Gastrocnemius medialis (tissue), 4 donors: Measurements from ENCODE around the gene MEIG1.

Experiments used
- POLR2A ChIP-seq, 2 donors: fragments of 450-650 bp; IDR thresholded peaks; one replicate each; pipeline ENCODE4 v1.6.1; 2017; ENCODE audit warnings: antibody characterized with exemption in 2 of 2, mild to moderate bottlenecking in 2 of 2, moderate library complexity in 2 of 2
- TF ChIP-seq, protein P1 (sequence below), 5 experiments: fragments of 450-650 bp in 3 of 5; fragments of 200-600 bp in 2 of 5; sonication (generic) in 2 of 5; IDR thresholded peaks in 4 of 5; conservative IDR thresholded peaks in 1 of 5; 1 replicate in 4 of 5; 2 replicates in 1 of 5; pipeline ENCODE4 v1.5.1; 2016 to 2019; ENCODE audit warnings: antibody characterized with exemption in 5 of 5, mild to moderate bottlenecking in 3 of 5, moderate library complexity in 3 of 5

DNA sequence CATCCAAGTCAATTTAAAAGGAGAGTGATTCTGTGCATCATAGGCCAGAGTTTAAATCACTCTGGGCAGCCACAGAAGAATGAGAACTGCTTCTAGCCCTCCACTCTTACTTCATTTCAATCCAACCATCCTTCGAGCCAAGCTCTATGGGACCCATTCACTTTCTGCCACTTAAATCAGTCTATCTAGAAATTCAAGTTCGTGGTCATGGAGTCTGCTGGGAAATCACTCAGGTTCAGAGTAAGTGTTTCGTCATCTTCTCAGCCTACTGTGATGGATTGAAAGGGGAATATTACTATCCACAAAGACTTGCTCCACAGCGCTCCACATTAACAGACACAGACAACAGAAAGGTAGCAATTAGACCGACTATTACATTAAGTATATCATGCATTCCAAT is 9.9 kb upstream of the MEIG1 start:
- TF ChIP-seq, protein P1, sequence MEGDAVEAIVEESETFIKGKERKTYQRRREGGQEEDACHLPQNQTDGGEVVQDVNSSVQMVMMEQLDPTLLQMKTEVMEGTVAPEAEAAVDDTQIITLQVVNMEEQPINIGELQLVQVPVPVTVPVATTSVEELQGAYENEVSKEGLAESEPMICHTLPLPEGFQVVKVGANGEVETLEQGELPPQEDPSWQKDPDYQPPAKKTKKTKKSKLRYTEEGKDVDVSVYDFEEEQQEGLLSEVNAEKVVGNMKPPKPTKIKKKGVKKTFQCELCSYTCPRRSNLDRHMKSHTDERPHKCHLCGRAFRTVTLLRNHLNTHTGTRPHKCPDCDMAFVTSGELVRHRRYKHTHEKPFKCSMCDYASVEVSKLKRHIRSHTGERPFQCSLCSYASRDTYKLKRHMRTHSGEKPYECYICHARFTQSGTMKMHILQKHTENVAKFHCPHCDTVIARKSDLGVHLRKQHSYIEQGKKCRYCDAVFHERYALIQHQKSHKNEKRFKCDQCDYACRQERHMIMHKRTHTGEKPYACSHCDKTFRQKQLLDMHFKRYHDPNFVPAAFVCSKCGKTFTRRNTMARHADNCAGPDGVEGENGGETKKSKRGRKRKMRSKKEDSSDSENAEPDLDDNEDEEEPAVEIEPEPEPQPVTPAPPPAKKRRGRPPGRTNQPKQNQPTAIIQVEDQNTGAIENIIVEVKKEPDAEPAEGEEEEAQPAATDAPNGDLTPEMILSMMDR (IDR thresholded peaks at IDR 0.05 in 4 of 5, conservative IDR thresholded peaks at IDR 0.05 in 1 of 5), result no peak
- TF ChIP-seq POLR2A (IDR thresholded peaks at IDR 0.05), result no peak
